NCI-H774 (cell line): ENCODE data around the gene RBM14.
"Not testable (repeated sequence)": the region's sequence is repeated elsewhere in the genome, so short reads cannot be mapped to it uniquely, and the experiment has no call there.

ENCODE experiments used
- DNase-seq: peaks from one replicate; lab custom pipeline; 2025; lab: John Stamatoyannopoulos, UW

The RBM14 gene

DNA sequence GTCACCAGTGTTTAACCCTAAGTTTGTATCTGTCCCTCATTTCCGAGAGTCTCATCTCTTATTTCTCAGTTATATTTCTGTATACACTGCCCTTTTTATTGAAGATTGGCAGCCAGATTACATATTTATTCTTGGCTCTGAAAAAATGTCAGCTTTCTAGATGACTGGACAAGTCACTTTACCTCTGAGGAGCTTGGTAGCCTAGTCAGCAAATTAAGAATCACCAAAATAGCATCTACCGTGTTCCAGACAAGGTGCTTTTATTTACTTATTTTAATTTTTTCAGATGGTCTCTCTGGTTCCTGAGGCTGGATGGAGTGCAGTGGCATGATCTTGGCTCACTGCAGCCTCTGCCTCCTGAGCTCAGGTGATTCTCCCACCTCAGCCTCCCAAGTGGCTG is 16.5 kb downstream of the RBM14 start:
- no peak for DNase-seq

DNA sequence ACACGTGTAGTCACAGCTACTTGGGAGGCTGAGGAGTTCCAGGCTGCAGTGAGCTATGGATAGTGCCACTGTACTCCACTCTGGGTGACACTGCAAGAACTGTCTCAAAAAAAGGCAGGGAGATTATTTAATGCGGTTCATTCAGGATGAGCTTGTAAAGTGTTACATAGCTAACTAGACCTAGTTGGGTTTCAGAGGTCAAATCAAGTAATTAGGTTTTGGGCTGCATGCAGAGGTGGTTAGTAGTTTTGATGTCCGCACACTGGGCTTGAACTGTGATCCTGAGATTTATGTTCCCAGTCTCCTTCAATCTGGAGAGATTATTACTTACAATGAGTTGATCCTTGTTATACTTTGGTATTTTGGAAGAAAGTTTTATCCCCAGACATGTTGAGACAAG is 20.0 kb downstream of the RBM14 start:
- DNase-seq, result no peak

- DNase-seq, result no peak
Measured at GRCh38 chr11:66637557-66638176, 21.2 kb downstream of the RBM14 start.

DNA sequence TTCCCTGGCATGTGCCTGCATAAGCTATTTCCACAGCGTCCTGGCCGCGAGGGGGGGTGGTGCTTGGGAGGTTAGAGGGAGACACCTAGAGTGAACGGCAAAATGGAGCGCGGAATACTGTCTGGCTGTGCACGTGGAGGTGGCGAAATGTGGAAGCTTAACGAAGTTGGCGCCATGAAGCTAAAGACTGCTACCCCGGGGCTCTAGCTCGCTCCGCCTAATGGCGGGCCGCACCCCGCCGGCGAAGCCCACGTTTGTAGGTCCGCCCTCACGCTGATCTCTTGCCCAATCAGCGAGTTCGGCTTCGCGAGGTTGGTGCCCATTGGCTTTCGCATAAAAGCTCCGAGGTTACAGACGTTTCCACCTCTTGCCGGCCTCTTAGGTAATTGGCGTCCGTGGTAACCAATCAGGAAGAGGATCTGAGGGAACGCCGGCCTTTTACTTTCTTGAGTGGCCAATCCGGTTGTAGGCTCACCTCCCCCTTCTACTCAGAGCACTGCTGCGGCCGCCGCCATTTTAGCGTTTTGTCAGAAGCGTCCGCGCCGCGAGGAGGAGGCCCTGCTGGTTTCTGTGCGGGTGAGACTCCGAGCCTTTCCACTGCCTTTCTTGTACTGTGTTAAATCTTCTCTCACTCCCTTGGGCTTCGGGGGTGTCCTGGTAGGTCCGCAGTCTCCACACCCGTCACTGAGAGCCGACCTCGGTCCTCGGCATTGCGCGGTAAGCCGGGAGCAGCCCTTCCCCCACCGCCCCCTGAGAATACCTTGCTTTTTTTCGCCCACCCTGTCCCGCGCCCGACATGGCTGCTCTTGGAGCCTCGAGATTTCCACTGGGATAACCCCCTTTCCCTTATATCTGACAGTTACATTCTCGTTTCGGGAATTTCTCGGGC is 22.0 kb downstream of the RBM14 start, which contains the start of gene RBM4:
TSS of gene RBM4 (plus strand) at position 527 of the 889 bp plus-strand sequence. CDS start 1,009 bp downstream, outside the sequence.
- DNase-seq, result peak; percentile 100

GRCh38 chr11:66639066-66639813 is 22.8 kb downstream of the RBM14 start:
- DNase-seq, result peak; percentile 40

- DNase-seq, result not testable (repeated sequence)
Measured at GRCh38 chr11:66639814-66640340, 23.4 kb downstream of the RBM14 start.

- DNase-seq, result no peak
Measured at GRCh38 chr11:66641834-66642233, 25.4 kb downstream of the RBM14 start.

DNA sequence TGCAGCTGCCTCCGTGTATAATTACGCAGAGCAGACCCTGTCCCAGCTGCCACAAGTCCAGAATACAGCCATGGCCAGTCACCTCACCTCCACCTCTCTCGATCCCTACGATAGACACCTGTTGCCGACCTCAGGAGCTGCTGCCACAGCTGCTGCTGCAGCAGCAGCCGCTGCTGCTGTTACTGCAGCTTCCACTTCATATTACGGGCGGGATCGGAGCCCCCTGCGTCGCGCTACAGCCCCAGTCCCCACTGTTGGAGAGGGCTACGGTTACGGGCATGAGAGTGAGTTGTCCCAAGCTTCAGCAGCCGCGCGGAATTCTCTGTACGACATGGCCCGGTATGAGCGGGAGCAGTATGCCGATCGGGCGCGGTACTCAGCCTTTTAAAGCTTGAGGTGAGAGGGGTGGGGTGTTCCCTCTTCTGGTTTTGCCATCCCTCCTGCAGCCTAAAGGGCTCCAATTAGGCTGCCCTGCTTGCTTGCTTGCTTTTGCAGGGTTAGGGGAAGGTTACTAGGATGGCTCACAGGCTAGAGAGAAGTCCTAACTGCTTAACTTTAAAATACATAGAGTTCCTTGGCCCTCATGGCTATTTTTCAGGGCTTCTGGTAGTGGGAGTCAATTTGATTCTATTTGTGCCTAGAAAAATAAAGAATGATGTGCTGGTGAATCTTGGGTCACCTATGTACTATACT is 27.5 kb downstream of the RBM14 start:
- DNase-seq, result no peak

DNA sequence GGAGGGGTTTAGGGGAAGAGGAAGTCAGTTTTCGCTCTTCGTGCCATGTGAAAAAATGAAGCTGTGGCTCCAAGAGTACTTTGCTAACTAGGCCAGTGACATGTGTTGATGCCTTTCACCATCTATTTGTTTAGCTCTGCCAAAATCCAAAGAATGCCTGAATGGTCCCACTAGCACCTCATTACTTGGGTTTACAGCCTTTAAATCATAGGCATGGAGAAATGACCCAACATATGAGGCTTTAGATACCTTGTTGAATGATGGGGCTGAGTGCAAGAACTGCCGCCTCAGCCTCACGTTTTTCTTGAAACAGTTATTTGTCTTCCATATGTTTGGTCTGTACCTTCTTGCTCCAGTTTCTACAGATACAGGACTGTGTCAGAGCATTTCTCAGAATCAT is 30.4 kb downstream of the RBM14 start:
- no peak for DNase-seq

- DNase-seq, result no peak
Measured at GRCh38 chr11:66649903-66650302, 33.5 kb downstream of the RBM14 start.

DNA sequence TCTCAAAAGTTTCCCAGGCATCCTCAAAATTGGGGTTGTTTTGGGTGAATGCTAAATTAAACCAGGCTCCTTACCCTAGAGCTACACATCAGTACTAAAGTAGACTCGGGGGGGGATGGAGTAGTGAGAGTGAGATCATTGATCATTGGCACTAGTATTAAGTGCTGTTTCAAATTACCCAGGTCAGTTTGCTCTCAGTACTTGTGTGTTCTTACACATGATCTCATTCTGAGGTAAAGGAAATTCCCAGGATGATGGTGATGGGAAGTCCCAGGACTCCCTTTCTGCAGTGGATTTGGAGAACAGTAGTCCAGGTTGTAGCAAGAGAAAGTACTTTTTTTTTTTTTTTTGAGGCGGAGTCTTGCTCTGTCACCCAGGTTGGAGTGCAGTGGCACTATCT is 34.6 kb downstream of the RBM14 start:
- DNase-seq, result no peak

DNA sequence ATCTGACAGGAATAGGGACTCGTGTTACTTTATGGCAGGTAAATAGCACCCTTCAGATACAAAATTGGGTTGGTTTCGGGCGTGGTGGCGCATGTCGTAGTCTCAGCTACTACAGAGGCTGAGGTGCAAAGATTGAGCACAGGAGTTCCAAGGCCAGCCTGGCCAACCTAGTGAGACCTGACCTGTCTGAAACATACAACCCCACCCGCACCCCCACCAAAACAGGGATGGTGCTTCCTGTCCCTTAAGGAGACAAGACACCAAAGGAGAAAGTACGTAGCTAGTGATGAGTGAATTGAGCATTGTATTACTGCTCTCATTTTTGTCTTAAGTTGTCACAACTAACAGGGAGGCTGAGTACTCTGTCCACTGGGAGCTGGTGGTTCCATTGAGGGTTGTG is 36.2 kb downstream of the RBM14 start:
- no peak for DNase-seq

GRCh38 chr11:66653123-66653522 is 36.7 kb downstream of the RBM14 start:
- DNase-seq, result no peak

DNA sequence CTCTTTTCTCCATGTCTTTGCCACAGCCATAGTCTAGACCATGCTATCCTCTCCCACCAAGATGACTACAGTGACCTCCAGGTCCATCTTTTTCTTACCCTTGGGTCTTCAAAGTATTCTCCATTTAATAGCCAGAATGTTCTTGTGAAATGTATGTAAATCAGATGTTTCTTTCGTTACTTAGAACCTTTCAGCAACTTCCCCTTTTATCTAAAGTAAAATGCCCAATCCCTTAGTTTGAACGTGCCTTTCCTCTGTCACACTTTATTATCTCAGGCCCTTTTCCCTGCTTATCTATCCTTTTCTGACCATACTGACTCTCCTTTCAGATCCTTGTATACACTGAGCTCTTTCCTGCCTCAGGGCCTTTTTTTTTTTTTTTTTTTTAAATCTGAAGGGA is 43.3 kb downstream of the RBM14 start:
- DNase-seq, result no peak

- DNase-seq, result no peak
Measured at GRCh38 chr11:66663741-66664296, 47.4 kb downstream of the RBM14 start.

DNA sequence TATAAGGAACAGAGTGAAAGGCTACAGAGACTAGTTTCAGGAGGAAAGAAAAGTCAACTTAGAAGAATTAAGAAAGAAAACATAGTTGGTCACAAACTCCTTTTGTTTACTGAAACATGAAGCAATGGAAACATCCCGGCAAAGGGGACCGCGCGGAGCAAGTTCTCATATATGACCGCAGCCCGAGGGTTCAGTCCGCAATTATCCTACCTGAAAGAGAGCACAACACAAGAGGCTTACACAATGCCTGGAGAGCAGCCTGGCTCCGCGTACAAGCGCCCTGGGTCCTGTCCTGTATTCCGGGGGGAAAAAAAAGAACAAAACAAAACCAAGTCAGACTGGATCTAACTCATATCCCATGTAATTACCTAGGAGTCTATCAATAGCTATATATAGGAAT is 48.9 kb downstream of the RBM14 start:
- no peak for DNase-seq

DNA sequence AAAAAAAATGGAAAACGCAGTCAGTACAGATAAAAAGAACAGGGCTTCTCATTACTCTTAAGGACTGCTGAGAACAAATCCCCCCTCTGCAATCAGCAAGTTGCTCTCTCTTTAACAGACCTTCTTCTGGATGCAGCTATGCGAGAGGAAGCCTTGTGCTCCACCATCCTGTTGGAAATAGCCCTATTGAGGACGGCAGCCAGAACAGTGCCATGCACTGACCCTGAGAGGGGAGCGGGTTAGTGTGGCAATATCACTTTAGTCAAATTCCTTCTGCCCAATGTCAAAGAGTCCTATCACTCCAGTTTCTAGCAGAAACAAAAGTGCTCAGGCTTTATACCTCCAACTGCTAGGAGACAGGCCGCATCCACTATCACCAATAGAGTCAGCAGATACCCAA is 54.4 kb downstream of the RBM14 start:
- no peak for DNase-seq

- no peak for DNase-seq
Measured at GRCh38 chr11:66674964-66675602, 58.7 kb downstream of the RBM14 start.

GRCh38 chr11:66676282-66676919 is 60.0 kb downstream of the RBM14 start:
- no peak for DNase-seq
